ENCODE data around the gene KDM4B. TPM values are rescaled to one million over a fixed set of nuclear protein-coding genes. Genes with fewer than 3 reads are reported as not detected.
"Not testable (repeated sequence)": the region's sequence is repeated elsewhere in the genome, so short reads cannot be mapped to it uniquely, and the experiment has no call there.

KDM4B gene
- polyA plus RNA-seq, 1 of the 3 experiments (the other 2 are of a cell fraction) = 12.2 TPM

GRCh38 chr19:4974880-4975469 lies 6.1 kb downstream of the KDM4B start:
- no peak overlapping the region for H3K27ac ChIP-seq (ENCODE audit: low read depth in 2 of 2, low read length in 1 of 2)

GRCh38 chr19:4975601-4976000 lies 6.7 kb downstream of the KDM4B start:
- H3K9me3 ChIP-seq; H3K4me3 ChIP-seq (ENCODE audit: low read depth in 2 of 2, low read length in 1 of 2); POLR2A ChIA-PET; H3K4me2 ChIP-seq; H3K27ac ChIP-seq (ENCODE audit: low read depth in 2 of 2, low read length in 1 of 2); DNase-seq; H3K36me3 ChIP-seq (replicated peaks in 1 of 2; ENCODE audit: control insufficient read depth in 1 of 2, insufficient read depth in 2 of 2, low read length in 1 of 2); H3K9ac ChIP-seq; H3K27me3 ChIP-seq (ENCODE audit: insufficient read depth); H2AFZ ChIP-seq (ENCODE audit: low read depth); H3K9me2 ChIP-seq: not testable (repeated sequence)
- H4K20me1 ChIP-seq (ENCODE audit: insufficient read depth) = peaks cover 49% of the 10 kb centered on the region
- CTCF ChIA-PET = interaction anchor here (1.0 to 3.7 kb wide), 3 partner anchors 10 to 55 kb away, joined by 3 to 14 read pairs (median 5); no protein-coding TSS in a partner anchor
- 99% methylated on average over 13 of the region's 13 CpGs for WGBS (ENCODE audit: low lambda C conversion rate)
- peaks cover 98% of the 10 kb centered on the region for H3K79me2 ChIP-seq (ENCODE audit: insufficient read depth)
- peaks cover 41 to 44% of the 10 kb centered on the region in 2 experiments for H3K4me1 ChIP-seq (ENCODE audit: control insufficient read depth in 1 of 2, insufficient read depth in 2 of 2, low read depth in 1 of 2, low read length in 1 of 2)
- peaks cover 19% of the 10 kb centered on the region for H3F3A ChIP-seq (replicated peaks; ENCODE audit: insufficient read depth)

More at GRCh38 chr19:4974880-4975469, 6.1 kb downstream of the KDM4B start:
- Histone ChIP-seq H3K4me3 (ENCODE audit: low read depth in 2 of 2, low read length in 1 of 2) (no peak overlapping the region), H3K27me3 (ENCODE audit: insufficient read depth) (no peaks in the 10 kb centered on the region), H3K36me3 (replicated peaks in 1 of 2; ENCODE audit: control insufficient read depth in 1 of 2, insufficient read depth in 2 of 2, low read length in 1 of 2) (no peaks in the 10 kb centered on the region), H3K9me2 (no peaks in the 10 kb centered on the region), H3K9me3 (no peaks in the 10 kb centered on the region), H3K9ac (no peak overlapping the region), H3K4me2 (no peak overlapping the region), H3F3A (replicated peaks; ENCODE audit: insufficient read depth) (peaks cover 25% of the 10 kb centered on the region), H3K4me1 (ENCODE audit: control insufficient read depth in 1 of 2, insufficient read depth in 2 of 2, low read depth in 1 of 2, low read length in 1 of 2) (peaks cover 44 to 47% of the 10 kb centered on the region in 2 experiments), H4K20me1 (ENCODE audit: insufficient read depth) (peaks cover 53% of the 10 kb centered on the region), H3K79me2 (ENCODE audit: insufficient read depth) (peaks cover 98% of the 10 kb centered on the region), H2AFZ (ENCODE audit: low read depth) (no peak overlapping the region)
- TF ChIP-seq EP300 (IDR thresholded peaks at IDR 0.05; ENCODE audit: borderline replicate concordance in 1 of 2, low read depth in 1 of 2, low read length in 1 of 2) = no peak
- no peak for TF ChIP-seq USF2 (IDR thresholded peaks at IDR 0.05; ENCODE audit: borderline replicate concordance, low read depth, low read length)
- TF ChIP-seq NFIC (IDR thresholded peaks at IDR 0.05; ENCODE audit: borderline replicate concordance) = no peak
- no peak for TF ChIP-seq GABPA (IDR thresholded peaks at IDR 0.05; ENCODE audit: low read depth)
- TF ChIP-seq USF1 (IDR thresholded peaks at IDR 0.05; ENCODE audit: borderline replicate concordance, low read depth) = no peak
- no peak for TF ChIP-seq FOXJ3 (CRISPR knock-in tag; IDR thresholded peaks at IDR 0.05)
- TF ChIP-seq POLR2AphosphoS5 (IDR thresholded peaks at IDR 0.05; ENCODE audit: low read depth, low read length) = no peak
- TF ChIP-seq FOXM1 (IDR thresholded peaks at IDR 0.05; ENCODE audit: low read depth) = no peak
- no peak for TF ChIP-seq PBX3 (IDR thresholded peaks at IDR 0.05)
- DNase-seq = no peak
- ChIA-PET POLR2A (no interaction called here), CTCF (interaction anchor here (3.7 kb wide), 1 partner anchor 56 kb away, joined by 14 read pairs; no protein-coding TSS in a partner anchor)
- 91% methylated on average over 14 of the region's 14 CpGs for whole genome bisulfite sequencing (ENCODE audit: low lambda C conversion rate)
